ENCODE data around the gene BLID. TPM values are rescaled to one million over a fixed set of nuclear protein-coding genes. Genes with fewer than 3 reads are reported as not detected.

Gene BLID
- total RNA-seq, 2 donors from 2014 or later: not detected

DNA sequence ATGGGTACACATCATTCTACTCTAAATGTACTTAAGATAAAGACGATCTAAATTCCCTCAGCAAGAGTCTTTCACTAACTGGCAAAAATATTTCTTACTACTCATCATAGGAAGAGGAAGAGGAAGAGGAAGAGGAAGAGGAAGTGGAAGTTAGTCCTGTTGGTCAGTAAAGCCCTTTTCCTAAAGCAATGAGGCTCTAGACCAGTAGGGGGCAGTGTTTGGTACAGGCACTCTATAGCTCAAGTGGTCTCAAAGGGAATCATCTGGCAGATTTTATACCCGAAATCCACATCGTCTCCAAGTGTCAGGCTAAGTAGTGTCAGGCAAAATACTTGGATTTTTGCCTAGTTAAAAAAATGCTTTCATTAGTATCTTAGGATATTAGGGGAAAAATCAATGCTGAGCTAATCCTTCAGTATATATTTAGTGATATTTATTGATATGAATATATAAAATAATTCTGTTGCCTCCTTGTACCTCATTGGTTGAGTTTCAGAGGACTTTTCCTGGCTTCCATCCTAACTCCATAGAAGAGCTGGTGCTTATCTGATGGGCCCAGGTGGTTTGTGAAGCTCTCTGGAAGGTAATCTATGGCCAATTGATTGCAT, 7.7 kb downstream of the BLID start:
- 72 to 83% methylated on average over 2 of the region's 3 CpGs for WGBS, 2 experiments (ENCODE audit: insufficient coverage in 1 of 2, insufficient read length in 1 of 2)
- no peaks in the 10 kb centered on the region for H3K36me3 ChIP-seq (ENCODE audit: control insufficient read depth, insufficient read depth, low read length)
- no peak overlapping the region for H3K27ac Mint-ChIP-seq
- H3K4me3 ChIP-seq (ENCODE audit: low read length): no peak overlapping the region
- no peaks in the 10 kb centered on the region for H3K9me3 ChIP-seq (ENCODE audit: control insufficient read depth, low read length)
- peaks cover 5% of the 10 kb centered on the region for H3K4me1 Mint-ChIP-seq
- H3K36me3 Mint-ChIP-seq (ENCODE audit: low read depth): no peaks in the 10 kb centered on the region
- TF ChIP-seq, protein P1, sequence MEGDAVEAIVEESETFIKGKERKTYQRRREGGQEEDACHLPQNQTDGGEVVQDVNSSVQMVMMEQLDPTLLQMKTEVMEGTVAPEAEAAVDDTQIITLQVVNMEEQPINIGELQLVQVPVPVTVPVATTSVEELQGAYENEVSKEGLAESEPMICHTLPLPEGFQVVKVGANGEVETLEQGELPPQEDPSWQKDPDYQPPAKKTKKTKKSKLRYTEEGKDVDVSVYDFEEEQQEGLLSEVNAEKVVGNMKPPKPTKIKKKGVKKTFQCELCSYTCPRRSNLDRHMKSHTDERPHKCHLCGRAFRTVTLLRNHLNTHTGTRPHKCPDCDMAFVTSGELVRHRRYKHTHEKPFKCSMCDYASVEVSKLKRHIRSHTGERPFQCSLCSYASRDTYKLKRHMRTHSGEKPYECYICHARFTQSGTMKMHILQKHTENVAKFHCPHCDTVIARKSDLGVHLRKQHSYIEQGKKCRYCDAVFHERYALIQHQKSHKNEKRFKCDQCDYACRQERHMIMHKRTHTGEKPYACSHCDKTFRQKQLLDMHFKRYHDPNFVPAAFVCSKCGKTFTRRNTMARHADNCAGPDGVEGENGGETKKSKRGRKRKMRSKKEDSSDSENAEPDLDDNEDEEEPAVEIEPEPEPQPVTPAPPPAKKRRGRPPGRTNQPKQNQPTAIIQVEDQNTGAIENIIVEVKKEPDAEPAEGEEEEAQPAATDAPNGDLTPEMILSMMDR (conservative IDR thresholded peaks at IDR 0.05): peak; percentile 93
- peaks cover 20% of the 10 kb centered on the region for H3K27me3 ChIP-seq (ENCODE audit: control insufficient read depth, insufficient read depth, low read length, poor library complexity, severe bottlenecking)
- peak; percentile 84 for DNase-seq
- no peak overlapping the region for H3K4me3 Mint-ChIP-seq
- no peaks in the 10 kb centered on the region for H3K4me1 ChIP-seq (ENCODE audit: control insufficient read depth, insufficient read depth, low read length)
- H3K9ac ChIP-seq (ENCODE audit: extremely low read depth, low read length, poor library complexity, severe bottlenecking): no peak overlapping the region
- no peak overlapping the region for H3K27ac ChIP-seq (ENCODE audit: low read depth, low read length)
- no peaks in the 10 kb centered on the region for H3K9me3 Mint-ChIP-seq
- peaks cover 5% of the 10 kb centered on the region for H3K27me3 Mint-ChIP-seq (ENCODE audit: insufficient read depth)

DNA sequence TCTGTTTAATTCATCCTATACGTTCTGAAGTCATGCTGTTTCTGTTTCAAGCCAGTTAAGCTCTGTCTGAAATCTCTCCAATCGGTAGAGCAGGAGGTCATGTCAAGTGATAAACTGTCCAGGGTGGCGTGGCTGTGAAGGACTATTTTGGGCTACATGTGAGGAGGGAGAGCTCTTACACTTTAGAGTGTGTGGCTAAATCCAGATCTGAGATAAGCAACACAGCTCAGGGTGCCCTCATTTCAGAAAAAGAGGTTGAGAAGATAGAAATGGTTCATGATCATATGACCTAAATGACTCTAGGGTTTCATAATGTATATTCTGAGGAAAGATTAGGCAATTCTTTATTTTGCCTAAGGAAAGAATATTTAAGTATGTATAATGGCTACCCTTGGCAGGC, 8.4 kb downstream of the BLID start:
- Mint-ChIP-seq H3K27me3 (ENCODE audit: insufficient read depth) (peaks cover 5% of the 10 kb centered on the region), H3K36me3 (ENCODE audit: low read depth) (no peaks in the 10 kb centered on the region), H3K9me3 (no peaks in the 10 kb centered on the region), H3K4me1 (peaks cover 5% of the 10 kb centered on the region), H3K27ac (no peak overlapping the region), H3K4me3 (no peak overlapping the region)
- H3K9ac ChIP-seq (ENCODE audit: extremely low read depth, low read length, poor library complexity, severe bottlenecking): no peak overlapping the region
- TF ChIP-seq, protein P1 (conservative IDR thresholded peaks at IDR 0.05): no peak
- no peaks in the 10 kb centered on the region for H3K4me1 ChIP-seq (ENCODE audit: control insufficient read depth, insufficient read depth, low read length)
- no peak for DNase-seq
- no peak overlapping the region for H3K4me3 ChIP-seq (ENCODE audit: low read length)
- no peaks in the 10 kb centered on the region for H3K36me3 ChIP-seq (ENCODE audit: control insufficient read depth, insufficient read depth, low read length)
- WGBS, 2 experiments (ENCODE audit: insufficient coverage in 1 of 2, insufficient read length in 1 of 2): 75 to 90% methylated on average over 3 of the region's 3 CpGs
- H3K9me3 ChIP-seq (ENCODE audit: control insufficient read depth, low read length): no peaks in the 10 kb centered on the region
- H3K27me3 ChIP-seq (ENCODE audit: control insufficient read depth, insufficient read depth, low read length, poor library complexity, severe bottlenecking): peaks cover 28% of the 10 kb centered on the region
- no peak overlapping the region for H3K27ac ChIP-seq (ENCODE audit: low read depth, low read length)

DNA sequence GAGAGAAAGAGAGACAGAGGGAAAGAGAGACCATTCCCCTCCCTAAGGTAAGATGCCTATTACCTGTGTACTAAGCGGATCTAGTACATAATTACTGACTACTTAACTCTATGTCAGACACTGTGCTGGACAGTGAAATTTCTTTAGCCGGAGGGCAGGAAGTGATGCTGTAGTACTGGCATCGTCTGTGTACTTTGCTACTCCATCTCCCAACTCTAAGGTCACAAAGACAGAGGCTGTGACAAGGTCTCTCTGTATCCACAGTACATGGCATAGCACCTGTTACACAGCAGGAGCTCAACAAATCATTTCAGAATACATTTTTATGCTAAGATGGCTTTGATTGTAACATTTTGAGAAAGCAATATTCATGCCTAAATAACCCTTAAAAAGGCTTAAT, 9.0 kb downstream of the BLID start:
- Histone ChIP-seq H3K36me3 (ENCODE audit: control insufficient read depth, insufficient read depth, low read length) (no peaks in the 10 kb centered on the region), H3K27me3 (ENCODE audit: control insufficient read depth, insufficient read depth, low read length, poor library complexity, severe bottlenecking) (peaks cover 32% of the 10 kb centered on the region), H3K27ac (ENCODE audit: low read depth, low read length) (no peak overlapping the region), H3K4me1 (ENCODE audit: control insufficient read depth, insufficient read depth, low read length) (no peaks in the 10 kb centered on the region), H3K9me3 (ENCODE audit: control insufficient read depth, low read length) (no peaks in the 10 kb centered on the region), H3K9ac (ENCODE audit: extremely low read depth, low read length, poor library complexity, severe bottlenecking) (no peak overlapping the region), H3K4me3 (ENCODE audit: low read length) (no peak overlapping the region)
- H3K4me1 Mint-ChIP-seq: peaks cover 5% of the 10 kb centered on the region
- peaks cover 5% of the 10 kb centered on the region for H3K27me3 Mint-ChIP-seq (ENCODE audit: insufficient read depth)
- H3K36me3 Mint-ChIP-seq (ENCODE audit: low read depth): no peaks in the 10 kb centered on the region
- H3K27ac Mint-ChIP-seq: no peak overlapping the region
- 69 to 100% methylated on average over 1 to 3 of the region's 3 CpGs for WGBS, 2 experiments (ENCODE audit: insufficient coverage in 1 of 2, insufficient read length in 1 of 2)
- no peak overlapping the region for H3K4me3 Mint-ChIP-seq
- TF ChIP-seq, protein P1 (conservative IDR thresholded peaks at IDR 0.05): no peak
- no peak for DNase-seq
- H3K9me3 Mint-ChIP-seq: no peaks in the 10 kb centered on the region

All from endodermal cell (in vitro differentiated cells).